IgD-negative memory B cell (primary cell): ENCODE measurements around the gene RO60. TPM values are rescaled to one million over a fixed set of nuclear protein-coding genes. Genes with fewer than 3 reads are reported as not detected.
"Not testable (repeated sequence)": the region's sequence is repeated elsewhere in the genome, so short reads cannot be mapped to it uniquely, and the experiment has no call there.

Experiments used
- H3K27ac Mint-ChIP-seq, 3 donors: one replicate each; pipeline ENCODE4 v1.8.0; 2020 to 2022; ENCODE audit warnings: mild to moderate bottlenecking in 3 of 3, mixed read lengths in 3 of 3, moderate library complexity in 1 of 3
- H3K27me3 Mint-ChIP-seq: one replicate; pipeline ENCODE4 v1.8.0; 2021; ENCODE audit warnings: mixed read lengths
- H3K36me3 Mint-ChIP-seq: one replicate; pipeline ENCODE4 v1.8.0; 2020; ENCODE audit warnings: mild to moderate bottlenecking, mixed read lengths
- H3K4me1 Mint-ChIP-seq, 3 donors: one replicate each; pipeline ENCODE4 v1.8.0; 2020 to 2022; ENCODE audit warnings: mixed read lengths in 3 of 3, mild to moderate bottlenecking in 1 of 3
- H3K4me3 Mint-ChIP-seq, 4 donors: one replicate each; pipeline ENCODE4 v1.8.0; 2020 to 2022; ENCODE audit warnings: mild to moderate bottlenecking in 4 of 4, mixed read lengths in 4 of 4, moderate library complexity in 3 of 4
- H3K9me3 Mint-ChIP-seq, 3 donors: one replicate each; pipeline ENCODE4 v1.8.0; 2020 to 2021; ENCODE audit warnings: mixed read lengths in 3 of 3, mild to moderate bottlenecking in 1 of 3
- polyA plus RNA-seq: library from polyadenylated mRNA; unstranded; fragments of 300-500 nt; fragmentation: Illumina TruSeq; gene quantifications from one replicate; pipeline ENCODE4 v1.2.3, GENCODE V29; 2021

The RO60 gene
- polyA plus RNA-seq, result 76.0 TPM

DNA sequence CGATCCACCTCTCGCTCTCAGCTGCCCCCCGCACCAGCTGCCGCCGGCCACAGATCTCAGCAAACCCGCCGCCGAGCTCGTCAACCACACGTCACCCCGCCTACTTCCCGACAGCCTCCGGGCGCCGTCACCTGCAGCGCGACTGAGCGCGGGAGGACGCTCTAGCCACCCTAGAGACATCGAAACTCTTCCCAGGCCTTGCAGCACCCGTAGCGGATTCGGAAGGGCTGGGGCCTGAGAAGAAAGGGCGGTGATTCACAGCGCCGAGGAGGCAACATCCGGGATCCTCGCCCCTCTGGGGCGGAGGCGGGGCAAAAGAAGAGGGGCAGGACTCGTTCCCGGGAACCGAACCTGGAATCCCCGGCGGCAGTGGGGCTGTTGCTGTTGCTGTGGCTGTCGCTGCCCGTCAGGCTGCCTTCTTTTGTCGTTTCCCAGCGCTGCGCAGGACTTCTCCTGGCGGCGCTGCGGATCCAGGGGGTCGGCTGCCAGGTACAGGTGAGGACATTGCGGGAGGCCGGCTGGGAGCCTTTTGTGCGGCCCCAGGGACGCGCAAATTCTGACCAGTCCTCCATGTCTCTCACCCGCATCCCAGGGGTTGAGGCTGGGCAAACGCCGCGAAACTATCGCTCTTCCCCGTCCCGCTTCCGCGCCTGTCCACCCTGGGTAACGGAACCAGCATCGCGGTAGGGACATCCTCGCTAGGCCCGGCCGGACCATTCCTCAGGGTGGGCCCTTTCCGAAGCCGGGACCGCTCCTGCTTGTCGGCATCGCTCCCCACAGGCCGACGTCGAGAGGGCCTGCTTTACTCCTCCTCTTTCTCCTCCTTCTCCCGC is at the start of gene RO60, which contains the start of gene UCHL5:
Gene RO60 (plus strand): TSS at position 331 of the 833 bp plus-strand sequence. CDS start 9,443 bp downstream, outside the sequence.
Gene UCHL5 (minus strand): TSS at position 79 of the 833 bp plus-strand sequence. CDS start 100 bp downstream, outside the sequence.
- no peaks in the 10 kb centered on the region for H3K9me3 Mint-ChIP-seq
- peak within 1 kb of the TSS; percentile 88 to 99 (median 96) for H3K27ac Mint-ChIP-seq
- peak within 1 kb of the TSS; percentile 95 to 100 (median 98) for H3K4me3 Mint-ChIP-seq
- no peaks in the 10 kb centered on the region for H3K27me3 Mint-ChIP-seq
- peaks cover 30 to 46% (median 40%) of the 10 kb centered on the region in 3 donors for H3K4me1 Mint-ChIP-seq
- H3K36me3 Mint-ChIP-seq, result no peaks in the 10 kb centered on the region

DNA sequence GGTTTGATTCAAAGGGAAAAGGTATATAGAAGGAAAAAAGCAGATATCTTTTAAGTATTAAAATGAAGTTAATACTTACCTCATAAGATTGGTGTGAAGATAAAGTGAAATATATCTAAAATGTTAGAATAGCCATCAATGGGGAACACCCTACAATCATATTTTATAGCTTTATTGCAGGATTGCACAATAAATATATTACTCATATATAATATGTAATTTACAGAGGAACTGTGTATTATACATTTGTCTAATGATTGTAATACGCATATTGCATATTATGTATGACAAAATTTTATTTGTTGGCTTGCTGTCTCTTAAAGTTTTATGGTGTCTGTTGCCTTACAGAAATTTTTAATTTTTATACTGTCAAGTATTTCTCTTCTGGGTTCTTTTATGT is 48.0 kb upstream of the RO60 start:
- Mint-ChIP-seq H3K9me3 (peaks cover 0 to under 1% (median 0%) of the 10 kb centered on the region in 3 donors), H3K4me3 (no peak overlapping the region), H3K27ac (no peak overlapping the region), H3K27me3 (no peaks in the 10 kb centered on the region), H3K4me1 (no peaks in the 10 kb centered on the region), H3K36me3 (peaks cover 3% of the 10 kb centered on the region)

DNA sequence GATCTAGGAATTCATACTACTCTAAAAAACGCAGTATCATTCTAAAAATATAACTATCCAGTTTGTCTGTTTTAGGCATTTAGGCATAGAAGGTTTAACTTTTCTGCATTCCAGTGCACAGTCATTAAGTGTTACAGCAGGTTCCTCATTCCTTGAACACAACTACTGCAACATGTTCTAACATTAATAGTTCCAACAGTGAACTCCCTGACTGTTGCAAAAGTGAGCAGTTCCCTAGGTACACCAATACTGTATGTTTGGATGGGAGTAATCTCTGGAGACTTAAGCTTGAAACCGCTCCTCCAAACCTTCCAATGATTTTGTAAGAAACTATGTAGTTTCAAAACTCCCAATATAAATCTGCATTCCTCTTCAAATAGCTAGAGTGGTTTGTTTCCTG is 46.4 kb upstream of the RO60 start:
- no peaks in the 10 kb centered on the region for H3K36me3 Mint-ChIP-seq
- H3K4me1 Mint-ChIP-seq, result no peaks in the 10 kb centered on the region
- H3K27ac Mint-ChIP-seq, result no peak overlapping the region
- no peaks in the 10 kb centered on the region for H3K9me3 Mint-ChIP-seq
- H3K4me3 Mint-ChIP-seq, result no peak overlapping the region
- H3K27me3 Mint-ChIP-seq, result no peaks in the 10 kb centered on the region

DNA sequence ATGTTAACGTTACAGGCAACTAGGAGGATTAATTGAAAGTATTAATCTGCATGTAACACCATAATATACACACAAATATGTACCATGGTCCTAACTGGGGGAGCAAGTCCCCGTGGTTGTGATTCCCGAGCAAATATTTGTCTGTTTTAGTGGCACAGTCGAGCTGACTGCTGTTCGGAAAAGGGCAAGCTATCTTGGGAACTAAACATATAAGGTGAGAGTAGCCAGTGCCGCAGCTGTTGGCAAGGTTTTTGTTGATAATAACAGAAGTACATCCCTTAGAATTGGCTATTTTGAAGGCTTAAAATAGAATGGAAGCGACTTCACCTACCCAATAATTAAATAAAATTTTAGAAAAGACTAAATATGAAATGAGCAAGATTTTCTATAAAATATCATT is 45.7 kb upstream of the RO60 start:
- Mint-ChIP-seq H3K27ac (peak overlapping the region in 1 of 3 donors; percentile 23), H3K4me1 (no peaks in the 10 kb centered on the region), H3K9me3 (no peaks in the 10 kb centered on the region), H3K4me3 (no peak overlapping the region), H3K27me3 (no peaks in the 10 kb centered on the region), H3K36me3 (no peaks in the 10 kb centered on the region)

DNA sequence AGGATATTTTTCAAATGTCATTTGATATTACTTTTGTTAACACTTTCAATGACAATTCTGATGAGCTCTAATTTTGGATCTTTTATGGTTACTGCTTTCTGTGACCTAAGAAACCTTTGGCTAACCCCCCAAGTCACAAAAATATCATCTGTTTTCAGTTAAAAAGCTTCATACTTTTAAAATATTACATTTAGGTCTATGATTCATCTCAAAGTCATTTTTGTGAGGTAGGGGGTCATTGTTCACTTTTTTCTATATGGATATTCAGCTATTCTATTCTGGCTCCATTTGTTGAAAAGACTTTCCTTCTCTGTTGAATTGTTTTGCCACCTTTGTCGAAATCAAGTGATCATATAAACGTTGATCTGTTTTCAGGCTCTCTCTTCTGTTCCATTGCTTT is 45.0 kb upstream of the RO60 start:
- H3K27me3 Mint-ChIP-seq, result no peaks in the 10 kb centered on the region
- H3K36me3 Mint-ChIP-seq, result no peaks in the 10 kb centered on the region
- no peak overlapping the region for H3K4me3 Mint-ChIP-seq
- H3K9me3 Mint-ChIP-seq, result no peaks in the 10 kb centered on the region
- no peak overlapping the region for H3K27ac Mint-ChIP-seq
- no peaks in the 10 kb centered on the region for H3K4me1 Mint-ChIP-seq

DNA sequence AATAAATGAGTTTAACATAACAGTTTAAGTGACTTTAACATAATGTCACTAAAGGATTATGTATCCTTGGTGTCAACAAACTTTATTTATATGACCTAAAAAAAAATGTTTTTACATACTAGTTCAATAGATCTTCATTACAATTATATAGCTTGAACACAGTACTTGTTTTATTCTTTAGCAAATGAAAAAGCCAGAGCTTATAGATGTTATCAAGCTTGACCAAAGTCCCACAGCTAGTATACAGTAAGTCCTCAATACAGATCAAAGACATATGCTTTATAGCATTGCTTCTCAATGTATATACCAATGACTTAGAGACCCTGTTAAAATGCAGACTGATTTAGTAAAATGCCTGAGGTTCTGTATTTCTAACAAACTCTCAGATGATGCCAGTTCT is 42.6 kb upstream of the RO60 start:
- Mint-ChIP-seq H3K27ac (no peak overlapping the region), H3K4me3 (no peak overlapping the region), H3K4me1 (no peaks in the 10 kb centered on the region), H3K27me3 (no peaks in the 10 kb centered on the region), H3K36me3 (no peaks in the 10 kb centered on the region), H3K9me3 (no peaks in the 10 kb centered on the region)

DNA sequence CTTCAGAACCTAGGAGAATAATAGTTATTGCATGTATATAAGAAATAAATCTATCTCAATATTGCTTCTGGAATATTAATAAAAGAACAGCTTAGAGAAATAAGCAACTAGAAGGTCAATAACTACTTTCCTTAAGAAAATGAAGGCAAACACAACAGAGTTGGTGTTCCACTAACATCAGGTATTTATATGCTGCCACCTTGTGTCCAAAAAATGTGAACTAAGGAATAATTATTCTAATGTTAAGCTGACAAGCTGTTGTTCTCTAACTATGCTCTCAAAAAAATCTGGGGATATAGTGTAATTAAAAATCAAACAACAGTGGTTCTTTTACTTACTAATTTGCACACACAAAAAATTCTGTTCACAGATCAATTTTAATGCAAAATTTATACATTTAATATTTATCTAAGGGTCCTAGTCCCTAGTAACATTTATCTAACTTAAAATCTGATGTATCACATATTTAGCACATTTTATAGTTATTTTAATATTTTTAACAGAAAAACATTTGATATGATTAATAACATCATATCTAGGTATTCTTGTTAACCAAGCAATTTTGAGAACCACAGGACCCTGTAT is 39.9 kb upstream of the RO60 start:
- Mint-ChIP-seq H3K9me3 (no peaks in the 10 kb centered on the region), H3K36me3 (no peaks in the 10 kb centered on the region), H3K27me3 (no peaks in the 10 kb centered on the region), H3K27ac (no peak overlapping the region), H3K4me1 (no peaks in the 10 kb centered on the region), H3K4me3 (no peak overlapping the region)

DNA sequence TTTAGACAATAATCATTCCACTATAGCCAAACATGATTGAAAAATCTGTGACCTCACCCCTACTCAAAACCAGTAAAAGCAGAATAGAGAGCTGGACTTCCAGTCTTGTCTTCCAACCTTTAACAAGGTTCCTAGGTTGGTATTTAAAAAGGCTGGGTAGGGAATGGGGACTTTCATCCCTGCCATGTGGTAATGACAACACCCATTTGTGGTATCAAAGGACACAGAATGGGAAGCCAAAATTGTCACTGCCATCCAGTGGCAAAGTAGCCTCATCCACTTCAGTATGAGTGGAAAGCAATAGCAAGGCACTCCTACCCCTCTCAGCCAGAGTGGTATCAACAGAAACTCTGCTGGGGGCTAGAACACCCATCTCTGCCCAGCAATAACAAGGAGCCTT is 34.2 kb upstream of the RO60 start:
- no peaks in the 10 kb centered on the region for H3K9me3 Mint-ChIP-seq
- H3K4me1 Mint-ChIP-seq, result no peaks in the 10 kb centered on the region
- H3K4me3 Mint-ChIP-seq, result no peak overlapping the region
- H3K36me3 Mint-ChIP-seq, result no peaks in the 10 kb centered on the region
- peak overlapping the region in 1 of 3 donors; percentile 44 for H3K27ac Mint-ChIP-seq
- no peaks in the 10 kb centered on the region for H3K27me3 Mint-ChIP-seq

DNA sequence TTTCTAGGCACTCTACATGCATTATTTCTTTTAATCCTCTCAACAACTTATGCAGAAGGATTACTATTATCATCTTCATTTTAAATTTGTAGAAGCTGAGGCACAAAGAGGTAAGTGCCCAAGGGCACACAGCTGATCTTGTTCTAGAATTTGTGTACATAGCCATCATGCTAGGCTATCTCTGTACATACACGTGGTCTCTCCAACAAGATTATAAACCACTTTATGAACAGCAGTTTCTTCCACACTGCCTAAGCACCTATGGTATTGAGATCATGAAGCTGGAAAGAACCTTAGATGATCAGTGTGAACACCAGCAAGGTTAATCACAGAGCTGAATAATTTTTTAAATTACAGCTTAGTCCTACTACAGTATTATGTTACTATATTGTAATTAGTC is 29.1 kb upstream of the RO60 start:
- Mint-ChIP-seq H3K4me1 (peaks cover 3 to 4% (median 4%) of the 10 kb centered on the region in 3 donors), H3K27ac (no peak overlapping the region), H3K36me3 (peaks cover under 1% of the 10 kb centered on the region), H3K9me3 (no peaks in the 10 kb centered on the region), H3K27me3 (no peaks in the 10 kb centered on the region), H3K4me3 (no peak overlapping the region)

DNA sequence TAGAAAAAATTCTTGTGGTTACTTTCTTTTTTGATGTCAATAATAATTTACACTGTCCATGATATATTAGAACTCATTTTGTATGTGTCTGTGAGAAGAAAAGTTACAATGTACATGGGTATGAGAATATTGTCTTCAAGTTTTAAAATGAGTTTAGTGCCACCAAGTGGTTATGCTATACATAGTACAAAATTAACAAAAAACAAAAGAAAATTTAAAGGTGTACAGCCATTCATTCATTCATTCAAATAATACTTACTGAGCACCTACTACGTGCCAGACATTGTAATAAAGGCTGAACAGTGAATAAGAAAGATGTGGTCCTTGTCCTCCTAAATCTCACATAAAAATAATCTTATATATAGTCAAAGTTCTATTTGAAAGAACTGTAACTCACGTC is 28.0 kb upstream of the RO60 start:
- peaks cover 4 to 9% (median 7%) of the 10 kb centered on the region in 3 donors for H3K4me1 Mint-ChIP-seq
- no peaks in the 10 kb centered on the region for H3K27me3 Mint-ChIP-seq
- no peaks in the 10 kb centered on the region for H3K9me3 Mint-ChIP-seq
- peaks cover 4% of the 10 kb centered on the region for H3K36me3 Mint-ChIP-seq
- no peak overlapping the region for H3K27ac Mint-ChIP-seq
- H3K4me3 Mint-ChIP-seq, result no peak overlapping the region

DNA sequence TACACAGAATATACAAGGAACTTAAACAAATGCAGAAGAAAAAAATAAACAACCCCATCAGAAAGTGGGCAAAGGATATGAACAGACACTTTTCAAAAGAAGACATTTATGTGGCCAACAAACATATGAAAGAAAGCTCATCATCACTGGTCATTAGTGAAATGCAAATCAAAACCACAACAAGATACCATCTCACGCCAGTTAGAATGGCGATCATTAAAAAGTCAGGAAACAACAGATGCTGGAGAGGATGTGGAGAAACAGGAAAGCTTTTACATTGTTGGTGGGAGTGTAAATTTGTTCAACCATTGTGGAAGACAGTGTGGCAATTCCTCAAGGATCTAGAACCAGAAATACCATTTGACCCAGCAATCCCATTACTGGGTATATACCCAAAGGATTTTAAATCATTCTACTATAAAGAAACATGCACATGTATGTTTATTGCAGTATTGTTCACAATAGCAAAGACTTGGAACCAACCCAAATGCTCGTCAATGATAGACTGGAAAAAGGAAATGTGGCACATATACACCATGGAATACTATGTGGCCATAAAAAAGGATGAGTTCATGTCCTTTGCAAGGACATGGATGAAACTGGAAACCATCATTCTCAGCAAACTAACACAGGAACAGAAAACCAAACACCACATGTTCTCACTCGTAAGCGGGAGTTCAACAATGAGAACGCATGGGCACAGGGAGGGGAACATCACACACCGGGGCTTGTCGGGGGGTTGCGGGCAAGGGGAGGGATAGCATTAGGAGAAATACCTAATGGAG is 26.6 kb upstream of the RO60 start:
- Mint-ChIP-seq H3K27ac (peak overlapping the region in 1 of 3 donors; percentile 31), H3K4me1 (peaks cover 6 to 16% (median 7%) of the 10 kb centered on the region in 3 donors)
- H3K27me3 Mint-ChIP-seq, H3K4me3 Mint-ChIP-seq, H3K36me3 Mint-ChIP-seq, H3K9me3 Mint-ChIP-seq: not testable (repeated sequence)

DNA sequence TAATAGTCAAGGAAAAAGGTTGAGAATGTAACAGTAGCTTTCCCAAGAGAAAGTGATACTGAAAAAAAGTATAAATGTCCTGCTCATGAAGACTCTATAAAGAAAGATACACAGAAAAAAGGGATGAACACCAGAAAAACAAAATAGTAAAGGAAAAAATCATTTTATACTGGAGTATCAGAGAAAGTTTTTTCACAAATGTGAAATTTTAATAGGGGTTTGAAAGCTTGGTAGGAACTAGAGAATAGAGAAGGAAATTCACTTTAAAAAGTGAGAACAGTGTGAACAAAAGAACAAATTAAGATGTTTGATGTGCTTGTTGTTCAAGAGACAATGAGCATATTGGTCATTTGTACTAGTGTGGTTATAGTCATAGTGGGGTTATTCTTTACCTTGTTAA is 25.8 kb upstream of the RO60 start:
- Mint-ChIP-seq H3K27ac (peak overlapping the region in 1 of 3 donors; percentile 31), H3K27me3 (no peaks in the 10 kb centered on the region)

DNA sequence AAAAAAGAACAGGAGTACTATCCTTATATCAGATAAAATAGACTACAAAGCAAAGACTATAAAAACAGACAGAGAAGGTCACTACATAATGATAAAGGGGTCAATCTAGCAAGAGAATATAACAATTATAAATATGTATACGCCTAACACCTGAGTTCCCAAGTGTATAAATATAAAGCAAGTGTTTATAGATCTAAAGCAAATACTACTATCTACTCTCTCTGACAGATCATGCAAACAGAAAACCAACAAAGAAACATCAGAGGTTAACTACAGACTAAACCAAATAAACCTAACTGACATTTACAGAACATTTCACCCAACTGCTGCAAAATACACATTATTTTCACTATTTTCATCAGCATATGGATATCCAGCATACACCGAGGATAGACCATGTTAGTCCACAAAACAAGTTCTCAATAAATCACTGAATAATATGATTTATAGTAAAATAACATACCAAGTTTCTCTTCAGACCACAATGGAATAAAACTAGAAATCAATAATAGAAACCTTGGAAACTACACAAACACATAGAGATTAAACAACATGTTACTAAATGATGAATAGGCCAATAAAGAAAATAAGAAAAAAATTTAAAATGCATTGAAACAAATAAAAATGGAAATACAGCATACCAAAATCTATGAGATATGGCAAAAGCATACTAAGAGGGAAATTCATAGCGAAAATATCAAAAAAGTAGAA is 22.9 kb upstream of the RO60 start:
- Mint-ChIP-seq H3K9me3 (no peaks in the 10 kb centered on the region), H3K27me3 (no peaks in the 10 kb centered on the region), H3K4me3 (no peak overlapping the region), H3K27ac (no peak overlapping the region), H3K36me3 (peaks cover 10% of the 10 kb centered on the region), H3K4me1 (peaks cover 9 to 21% (median 12%) of the 10 kb centered on the region in 3 donors)

More for the DNA sequence above, 25.8 kb upstream of the RO60 start:
- peaks cover 10% of the 10 kb centered on the region for H3K36me3 Mint-ChIP-seq
- peaks cover 6 to 16% (median 7%) of the 10 kb centered on the region in 3 donors for H3K4me1 Mint-ChIP-seq
- H3K4me3 Mint-ChIP-seq, result no peak overlapping the region
- H3K9me3 Mint-ChIP-seq, result no peaks in the 10 kb centered on the region

DNA sequence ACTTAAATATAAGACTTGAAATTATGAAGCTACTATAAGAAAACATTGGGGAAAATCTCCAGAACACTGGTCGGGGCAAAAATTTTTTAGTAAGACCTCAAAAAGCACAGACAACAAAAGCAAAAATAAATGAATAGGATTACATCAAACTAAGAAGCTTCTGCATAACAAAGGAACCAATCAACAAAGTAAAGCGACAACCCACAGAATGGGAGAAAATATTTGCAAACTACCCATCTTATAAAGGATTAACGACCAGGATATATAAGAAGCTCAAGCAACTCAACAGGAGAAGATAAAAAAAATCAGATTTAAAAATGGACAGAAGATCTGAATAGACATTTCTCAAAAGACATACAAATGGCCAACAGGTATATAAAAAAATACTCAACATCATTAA is 19.4 kb upstream of the RO60 start:
- no peak overlapping the region for H3K27ac Mint-ChIP-seq
- no peak overlapping the region for H3K4me3 Mint-ChIP-seq
- H3K27me3 Mint-ChIP-seq, result no peaks in the 10 kb centered on the region
- peaks cover 12% of the 10 kb centered on the region for H3K36me3 Mint-ChIP-seq
- peaks cover 9 to 21% (median 12%) of the 10 kb centered on the region in 3 donors for H3K4me1 Mint-ChIP-seq
- no peaks in the 10 kb centered on the region for H3K9me3 Mint-ChIP-seq
